NCI-H1694 treated with DMSO at 0.1 percent for 48 hours (cell line): ENCODE data around the gene DNAAF2.

Experiments
- DNase-seq: peaks from one replicate; lab custom pipeline; 2025; lab: John Stamatoyannopoulos, UW

The DNAAF2 gene

GRCh38 chr14:49584058-49584457, 51.0 kb downstream of the DNAAF2 start:
- DNase-seq = no peak

DNA sequence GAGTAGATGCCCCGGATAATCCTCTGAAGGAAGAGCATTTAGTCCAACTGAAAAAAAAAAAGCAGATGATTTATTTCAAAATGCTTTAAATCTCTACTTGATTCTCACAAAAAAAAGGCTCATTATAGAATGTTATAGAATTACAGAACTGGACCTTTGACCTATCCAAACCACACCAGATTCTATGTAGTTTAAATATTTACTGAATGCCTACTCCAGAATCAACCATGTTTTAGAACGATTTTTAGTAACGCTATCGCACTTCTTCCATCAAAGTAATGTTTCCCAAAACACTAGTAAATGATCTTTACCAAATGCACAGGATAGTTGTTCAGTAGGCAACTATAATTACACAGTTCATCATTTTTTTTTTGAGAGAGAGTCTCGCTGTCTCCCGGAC, 51.4 kb downstream of the DNAAF2 start:
- no peak for DNase-seq

DNA sequence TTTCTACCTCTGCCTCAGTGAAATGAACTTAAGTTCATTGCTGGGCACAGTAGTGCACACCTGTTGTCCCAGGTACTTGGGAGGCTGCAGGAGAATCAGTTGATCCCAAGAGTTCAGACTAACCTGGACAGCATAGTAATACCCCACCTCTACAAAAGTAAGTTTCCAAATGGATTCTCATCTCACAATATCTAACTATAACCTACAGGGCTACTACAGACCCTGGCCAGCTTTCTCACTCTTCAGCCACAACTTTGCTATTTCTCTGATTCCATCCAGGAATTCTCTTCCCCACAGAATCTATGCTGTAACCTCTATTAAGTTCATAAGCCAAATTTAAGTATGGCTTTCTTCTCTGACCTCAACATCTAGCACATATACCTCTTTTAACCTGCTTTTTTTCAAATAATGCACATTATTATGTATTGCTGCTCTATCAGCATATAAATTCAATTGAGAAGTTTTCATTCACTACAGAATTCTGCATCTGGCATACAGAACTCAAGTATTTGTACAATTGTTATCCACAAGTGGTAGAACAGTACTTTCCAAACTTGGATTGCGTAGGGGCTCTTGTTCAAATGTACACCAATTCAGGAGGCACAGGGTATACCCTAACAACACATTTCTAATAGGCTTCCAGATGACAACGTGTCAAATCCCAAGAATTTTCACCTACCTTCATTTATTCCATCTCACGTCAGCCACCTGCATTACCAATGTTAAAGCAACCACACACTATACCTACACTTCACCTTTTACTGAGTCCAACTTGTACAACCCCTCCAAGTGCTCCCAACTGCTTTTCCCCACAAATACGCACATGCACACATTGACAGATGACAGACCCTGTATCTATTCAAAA, 52.7 kb downstream of the DNAAF2 start:
- no peak for DNase-seq

- no peak for DNase-seq
These were observed 53.6 kb downstream of the DNAAF2 start for GRCh38 chr14:49581209-49582112.

- no peak for DNase-seq
These were observed 55.2 kb downstream of the DNAAF2 start for GRCh38 chr14:49579841-49580240.

DNA sequence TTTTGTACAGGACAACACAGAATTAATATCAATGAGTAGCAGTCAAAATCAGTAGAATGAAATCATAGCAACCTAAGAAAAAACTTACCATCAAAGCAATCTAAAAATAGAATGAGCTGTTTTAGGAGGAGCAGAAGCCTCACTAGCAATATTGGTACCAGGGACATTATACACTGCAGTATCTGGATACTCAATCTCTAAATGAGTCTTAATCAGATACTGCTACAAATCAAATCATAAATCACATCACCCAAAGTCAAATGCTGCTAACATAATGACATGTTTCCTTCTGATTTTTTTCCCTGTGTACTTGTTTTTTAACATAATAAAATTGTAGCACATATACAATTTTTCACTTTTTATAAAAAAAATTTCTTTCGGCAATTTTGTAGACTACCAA, 56.9 kb downstream of the DNAAF2 start:
- DNase-seq = no peak
